ENCODE measurements around the gene C9orf50.

- TF ChIP-seq POLR2A (IDR thresholded peaks at IDR 0.05), result no peak
- no peak for TF ChIP-seq CTCF (IDR thresholded peaks at IDR 0.05)
- TF ChIP-seq POLR2AphosphoS5 (IDR thresholded peaks at IDR 0.05), result no peak
Measured at GRCh38 chr9:129627556-129628440, 6.9 kb upstream of the C9orf50 start.

Measured in breast epithelium (tissue), 3 donors.